GM21423 (cell line): ENCODE data around the gene GEMIN2.
"Not testable (repeated sequence)": the region's sequence is repeated elsewhere in the genome, so short reads cannot be mapped to it uniquely, and the experiment has no call there.

ENCODE experiments used
- ATAC-seq: cut with Tn5 transposase; IDR thresholded peaks from one replicate; pipeline ENCODE4 v1.9.1; 2021; ENCODE audit warnings: mild to moderate bottlenecking, moderate library complexity; ENCODE audit not compliant: unreplicated experiment

GEMIN2 gene

DNA sequence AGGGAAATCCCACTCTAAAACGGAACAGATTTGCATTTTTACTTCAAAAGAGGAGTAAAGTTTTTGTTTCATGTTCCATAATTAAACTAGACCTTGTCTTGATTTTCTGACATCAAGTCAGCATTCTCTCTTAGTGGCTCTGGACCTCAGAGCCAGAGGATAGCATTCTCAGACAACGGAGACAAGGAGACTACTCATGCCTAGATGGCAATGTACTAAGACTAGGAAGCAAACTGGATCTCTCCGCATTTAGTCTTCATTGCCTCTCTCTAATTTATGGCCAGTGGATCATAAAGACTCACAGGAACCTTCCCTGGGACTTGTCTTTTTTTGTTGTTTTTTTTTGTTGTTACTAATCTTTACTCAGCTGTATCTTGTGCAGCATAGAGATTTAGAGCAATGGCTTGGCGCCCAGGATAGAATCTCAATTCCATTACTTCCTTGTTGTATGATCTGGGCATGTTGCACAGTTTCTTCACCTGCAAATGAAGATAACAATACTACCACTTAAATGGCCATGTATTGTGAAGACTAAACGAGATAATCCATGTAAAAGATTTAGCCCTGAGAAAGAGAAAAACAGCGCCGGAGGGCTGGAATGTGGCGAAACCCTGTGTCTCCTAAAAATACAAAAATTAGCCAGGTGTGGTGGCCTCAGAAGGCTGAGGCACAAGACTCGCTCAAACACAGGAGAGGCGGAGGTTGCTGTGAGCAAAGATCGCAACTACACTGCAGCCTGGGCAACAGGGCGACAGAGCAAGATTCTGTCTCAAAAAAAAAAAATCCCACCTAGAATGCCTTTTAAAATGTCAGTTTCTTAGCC lies 4.0 kb upstream of the GEMIN2 start:
- no peak for ATAC-seq

DNA sequence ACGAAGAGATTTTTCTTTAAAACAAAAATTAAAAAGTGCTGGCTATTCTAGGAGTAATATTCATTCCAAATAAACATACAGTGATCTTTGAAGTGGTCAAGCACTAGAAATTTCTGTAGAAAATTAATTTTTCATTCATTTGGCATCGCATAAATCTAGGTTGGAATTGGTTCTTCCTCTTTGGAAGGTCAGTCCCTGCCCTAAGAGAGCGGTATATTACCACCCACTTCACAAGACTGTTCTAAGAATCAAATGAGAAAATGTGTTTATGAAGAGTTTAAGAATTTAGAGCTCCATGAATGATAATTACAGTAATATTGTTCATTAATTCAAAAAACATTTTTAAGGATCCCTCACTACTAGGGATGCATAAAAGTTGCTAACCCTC lies 444 bp upstream of the GEMIN2 start:
- no peak for ATAC-seq

GRCh38 chr14:39122330-39123138 lies 8.4 kb downstream of the GEMIN2 start:
- no peak for ATAC-seq

DNA sequence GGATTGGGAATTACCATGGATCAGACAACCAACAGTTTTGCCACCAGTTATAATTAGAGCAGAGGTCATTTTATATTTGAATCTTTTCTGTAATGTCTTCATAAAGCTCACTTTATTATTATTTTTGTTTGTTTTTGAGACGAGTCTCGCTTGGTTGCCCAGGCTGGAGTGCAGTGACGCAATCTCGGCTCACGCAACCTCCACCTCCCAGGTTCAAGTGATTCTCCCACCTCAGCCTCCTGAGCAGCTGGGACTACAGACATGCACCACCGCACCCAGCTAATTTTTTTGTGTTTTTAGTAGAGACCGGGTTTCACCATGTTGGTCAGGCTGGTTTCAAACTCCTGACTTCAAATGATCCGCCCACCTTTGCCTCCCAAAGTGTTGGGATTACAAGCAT lies 23.7 kb downstream of the GEMIN2 start:
- not testable (repeated sequence) for ATAC-seq

DNA sequence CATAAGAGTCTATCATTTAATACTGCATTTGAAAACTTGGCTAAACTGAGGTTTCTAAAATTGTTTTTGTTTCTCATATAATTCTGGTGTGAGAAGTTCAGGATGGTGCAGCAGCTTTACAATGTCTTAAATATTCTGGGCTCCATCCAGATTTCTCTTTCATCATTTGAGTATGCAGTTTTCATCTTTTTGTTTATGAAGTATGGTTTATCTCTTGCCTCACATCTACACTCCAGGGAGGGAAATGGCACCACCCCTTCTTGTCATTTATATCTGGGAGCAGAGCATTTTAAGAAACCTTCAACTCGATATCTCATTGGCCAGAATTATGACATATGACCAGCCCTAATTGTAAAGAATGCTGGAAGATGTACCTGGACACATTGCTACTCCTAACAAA lies 24.3 kb downstream of the GEMIN2 start:
- ATAC-seq: no peak

GRCh38 chr14:39140170-39140569 lies 26.0 kb downstream of the GEMIN2 start:
- ATAC-seq: no peak

GRCh38 chr14:39141623-39142022 lies 27.5 kb downstream of the GEMIN2 start:
- not testable (repeated sequence) for ATAC-seq

DNA sequence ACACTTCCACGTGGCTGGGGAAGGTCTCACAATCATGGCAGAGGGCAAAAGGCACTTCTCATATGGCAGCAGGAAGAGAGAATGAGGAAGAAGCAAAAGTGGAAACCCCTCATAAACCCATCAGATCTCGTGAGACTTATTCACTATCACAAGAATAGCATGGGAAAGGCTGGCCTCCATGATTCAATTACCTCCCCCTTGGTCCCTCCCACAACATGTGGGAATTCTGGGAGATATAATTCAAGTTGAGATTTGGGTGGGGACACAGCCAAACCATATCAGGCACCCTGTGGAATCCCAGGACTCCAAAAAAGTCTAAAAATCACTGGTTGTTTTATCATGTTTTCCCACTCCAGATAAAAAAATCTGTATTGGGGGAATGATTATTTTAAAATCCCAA lies 29.1 kb downstream of the GEMIN2 start:
- not testable (repeated sequence) for ATAC-seq

- ATAC-seq: no peak
Observed at GRCh38 chr14:39145266-39145966, 31.3 kb downstream of the GEMIN2 start.

GRCh38 chr14:39154594-39155189 lies 40.6 kb downstream of the GEMIN2 start:
- ATAC-seq: no peak

DNA sequence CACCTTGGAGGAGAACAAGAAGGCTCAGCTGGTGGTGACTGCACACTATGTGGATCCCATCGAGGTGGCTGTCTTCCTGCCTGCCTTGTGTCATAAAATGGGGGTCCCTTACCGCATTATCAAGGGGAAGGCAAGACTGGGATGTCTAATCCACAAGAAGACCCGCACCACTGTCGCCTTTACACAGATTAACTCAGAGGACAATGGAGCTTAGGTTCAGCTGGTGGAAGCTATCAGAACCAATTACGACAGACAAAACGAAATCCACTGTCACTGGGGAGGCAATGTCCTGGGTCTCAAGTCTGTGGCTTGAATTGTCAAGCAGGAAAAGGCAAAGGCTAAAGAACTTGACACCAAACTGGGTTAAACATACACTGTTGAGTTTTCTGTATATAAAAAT lies 43.4 kb downstream of the GEMIN2 start:
- no peak for ATAC-seq

- no peak for ATAC-seq
Observed at GRCh38 chr14:39158222-39158858, 44.2 kb downstream of the GEMIN2 start.

DNA sequence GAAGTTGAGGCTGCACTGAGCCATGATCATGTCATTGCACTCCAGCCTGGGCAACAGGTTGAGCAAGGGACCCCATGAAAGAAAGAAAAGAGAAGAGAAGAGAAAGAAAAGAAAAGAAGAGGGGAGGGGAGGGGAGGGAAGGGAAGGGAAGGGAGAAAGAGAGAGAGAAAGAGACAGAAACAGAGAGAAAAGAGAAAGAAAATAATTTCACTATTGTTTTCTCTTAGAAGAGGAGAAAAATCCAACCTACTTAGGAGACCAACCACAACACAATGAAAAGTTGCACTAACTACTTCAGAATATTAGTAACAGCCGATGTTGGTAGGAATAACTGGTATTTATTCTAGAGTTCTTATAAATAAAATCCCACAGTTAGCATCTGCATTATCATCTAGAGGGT lies 46.4 kb downstream of the GEMIN2 start:
- ATAC-seq: no peak

GRCh38 chr14:39167797-39168320 lies 53.7 kb downstream of the GEMIN2 start:
- ATAC-seq: not testable (repeated sequence)

DNA sequence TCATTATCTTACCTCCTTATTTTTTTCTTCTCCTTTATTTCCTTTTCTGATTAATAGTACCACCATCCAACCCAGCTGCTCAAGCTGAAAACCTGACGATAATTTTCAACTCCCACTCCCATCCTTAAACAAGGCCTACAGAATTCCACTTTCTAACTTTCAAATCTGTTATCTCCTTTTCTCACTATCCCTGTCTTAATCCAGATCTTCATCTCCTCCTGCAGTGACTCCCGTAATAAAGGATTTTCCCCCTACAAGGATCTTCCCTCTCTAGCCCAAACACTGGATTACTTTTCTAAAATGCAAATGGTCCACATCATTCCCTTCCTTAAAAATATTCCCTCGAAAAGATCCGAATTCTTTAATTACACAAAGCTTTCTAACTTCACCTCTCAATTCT lies 54.5 kb downstream of the GEMIN2 start:
- ATAC-seq: no peak

DNA sequence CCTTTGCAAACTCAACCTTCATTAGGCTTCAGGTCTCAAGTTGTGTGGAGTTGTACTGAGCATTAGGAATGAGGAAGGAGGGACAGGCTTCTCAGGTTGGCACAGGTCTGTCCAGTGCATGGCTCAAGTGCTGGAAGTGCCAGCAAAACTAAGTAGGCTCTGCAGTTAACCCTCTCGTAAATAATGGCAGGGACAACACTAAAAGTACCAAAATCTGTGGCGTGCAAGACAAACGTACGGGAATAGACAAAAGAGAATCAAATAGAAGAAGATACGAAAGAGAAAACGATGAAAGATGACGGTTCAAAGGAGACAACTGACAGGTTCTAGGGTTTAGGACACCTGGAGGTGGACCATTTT lies 55.4 kb downstream of the GEMIN2 start:
- ATAC-seq: no peak

GRCh38 chr14:39173198-39173597 lies 59.1 kb downstream of the GEMIN2 start:
- no peak for ATAC-seq

GRCh38 chr14:39174560-39175444 lies 60.7 kb downstream of the GEMIN2 start, which contains the start of gene PNN:
PNN (plus strand) TSS chr14:39175254; CDS start chr14:39175280, 26 bp downstream.
- ATAC-seq: peak; percentile 92
